Measurements from ENCODE around the gene ZNF526. TPM values are rescaled to one million over a fixed set of nuclear protein-coding genes. Genes with fewer than 3 reads are reported as not detected.

The ZNF526 gene
- total RNA-seq, 1 experiment from 2014 or later = 19.4 TPM

DNA sequence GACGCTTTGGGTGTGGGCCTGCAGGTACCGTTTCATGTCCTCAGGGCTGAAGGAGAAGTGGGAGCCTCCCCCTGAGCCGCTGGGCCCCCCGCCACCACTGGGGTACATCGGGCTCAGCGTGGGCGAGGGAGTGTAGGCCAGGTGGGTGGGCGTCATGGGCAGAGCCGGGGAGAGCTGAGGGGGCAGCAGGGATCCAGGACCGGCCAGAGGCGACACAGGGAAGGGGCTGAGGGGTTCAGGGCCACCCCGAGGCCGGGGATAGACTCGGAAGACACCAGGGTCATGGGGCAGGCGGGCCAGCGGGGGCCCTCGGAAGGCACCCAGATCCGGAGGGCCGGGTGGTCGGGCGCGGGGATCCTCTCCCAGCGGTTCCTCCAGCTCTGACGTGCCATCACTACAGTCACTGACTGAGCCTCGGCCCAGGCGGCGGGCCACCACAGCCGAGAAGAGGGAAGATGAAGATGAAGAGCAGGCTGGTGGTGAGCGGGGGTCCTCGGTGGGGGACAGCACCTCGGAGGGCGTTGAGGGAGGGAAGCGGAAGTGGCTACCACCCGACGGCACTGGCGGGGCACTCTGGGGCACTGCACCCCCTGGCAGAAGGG, 29.1 kb downstream of the ZNF526 start:
- no peak overlapping the region for H3K4me3 Mint-ChIP-seq (ENCODE audit: unreplicated experiment)
- intact Hi-C loops (cut with micrococcal nuclease; ENCODE audit: unreplicated experiment) = no loop called here
- no TSS peak for BruUV-seq (replicated peaks)
- H3K27ac Mint-ChIP-seq (ENCODE audit: unreplicated experiment) = peak overlapping the region; percentile 67
- no peaks in the 10 kb centered on the region for H3K27me3 ChIP-seq (replicated peaks; ENCODE audit: control insufficient read depth, insufficient read depth, low read length)
- H3K9me3 ChIP-seq = no peaks in the 10 kb centered on the region
- no peak overlapping the region for H3K4me3 ChIP-seq (ENCODE audit: low read depth, low read length)
- H3K27me3 Mint-ChIP-seq (ENCODE audit: insufficient read depth, unreplicated experiment) = no peaks in the 10 kb centered on the region
- DNase-seq = no peak
- no peaks in the 10 kb centered on the region for H3K9me3 Mint-ChIP-seq (ENCODE audit: unreplicated experiment)
- H3K36me3 Mint-ChIP-seq (ENCODE audit: insufficient read depth, unreplicated experiment) = peaks cover 75% of the 10 kb centered on the region
- TF ChIP-seq, protein P1, sequence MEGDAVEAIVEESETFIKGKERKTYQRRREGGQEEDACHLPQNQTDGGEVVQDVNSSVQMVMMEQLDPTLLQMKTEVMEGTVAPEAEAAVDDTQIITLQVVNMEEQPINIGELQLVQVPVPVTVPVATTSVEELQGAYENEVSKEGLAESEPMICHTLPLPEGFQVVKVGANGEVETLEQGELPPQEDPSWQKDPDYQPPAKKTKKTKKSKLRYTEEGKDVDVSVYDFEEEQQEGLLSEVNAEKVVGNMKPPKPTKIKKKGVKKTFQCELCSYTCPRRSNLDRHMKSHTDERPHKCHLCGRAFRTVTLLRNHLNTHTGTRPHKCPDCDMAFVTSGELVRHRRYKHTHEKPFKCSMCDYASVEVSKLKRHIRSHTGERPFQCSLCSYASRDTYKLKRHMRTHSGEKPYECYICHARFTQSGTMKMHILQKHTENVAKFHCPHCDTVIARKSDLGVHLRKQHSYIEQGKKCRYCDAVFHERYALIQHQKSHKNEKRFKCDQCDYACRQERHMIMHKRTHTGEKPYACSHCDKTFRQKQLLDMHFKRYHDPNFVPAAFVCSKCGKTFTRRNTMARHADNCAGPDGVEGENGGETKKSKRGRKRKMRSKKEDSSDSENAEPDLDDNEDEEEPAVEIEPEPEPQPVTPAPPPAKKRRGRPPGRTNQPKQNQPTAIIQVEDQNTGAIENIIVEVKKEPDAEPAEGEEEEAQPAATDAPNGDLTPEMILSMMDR (IDR thresholded peaks at IDR 0.05; ENCODE audit: insufficient read depth in 1 of 2, low read depth in 1 of 2, low read length in 1 of 2, severe bottlenecking in 1 of 2, unreplicated experiment in 1 of 2) = no peak
- peaks cover 26% of the 10 kb centered on the region for H3K4me1 ChIP-seq
- H3K4me1 Mint-ChIP-seq (ENCODE audit: low read depth, unreplicated experiment) = peaks cover 35% of the 10 kb centered on the region
- POLR2A ChIA-PET = no interaction called here
- H3K36me3 ChIP-seq (ENCODE audit: control insufficient read depth, insufficient read depth, low read length) = peaks cover 5% of the 10 kb centered on the region
- CTCF ChIA-PET = no interaction called here

DNA sequence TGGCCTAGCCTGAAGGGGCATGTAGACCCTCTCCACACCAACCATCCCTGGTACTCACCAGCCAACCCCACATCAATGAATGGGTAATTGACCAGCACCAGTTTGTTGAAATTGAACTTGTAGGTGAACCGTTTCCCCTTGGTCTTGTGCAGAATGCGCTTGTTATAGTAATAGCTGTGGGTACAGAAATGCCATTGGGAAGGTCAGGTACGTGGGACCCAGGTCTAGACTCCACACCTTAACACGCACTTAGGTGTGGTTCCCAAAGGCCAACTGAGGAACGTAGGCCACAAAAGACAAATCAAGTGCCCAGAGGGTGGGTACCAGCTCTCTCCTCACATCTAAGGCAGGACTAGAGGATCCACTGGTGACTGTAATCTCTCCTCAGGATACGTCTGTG, 29.7 kb downstream of the ZNF526 start:
- TF ChIP-seq, protein P1 (IDR thresholded peaks at IDR 0.05; ENCODE audit: insufficient read depth in 1 of 2, low read depth in 1 of 2, low read length in 1 of 2, severe bottlenecking in 1 of 2, unreplicated experiment in 1 of 2) = no peak
- Mint-ChIP-seq H3K4me1 (ENCODE audit: low read depth, unreplicated experiment) (peaks cover 33% of the 10 kb centered on the region), H3K27ac (ENCODE audit: unreplicated experiment) (peak overlapping the region; percentile 67), H3K27me3 (ENCODE audit: insufficient read depth, unreplicated experiment) (no peaks in the 10 kb centered on the region), H3K9me3 (ENCODE audit: unreplicated experiment) (no peaks in the 10 kb centered on the region), H3K4me3 (ENCODE audit: unreplicated experiment) (no peak overlapping the region), H3K36me3 (ENCODE audit: insufficient read depth, unreplicated experiment) (peaks cover 75% of the 10 kb centered on the region)
- Histone ChIP-seq H3K36me3 (ENCODE audit: control insufficient read depth, insufficient read depth, low read length) (peaks cover 5% of the 10 kb centered on the region), H3K4me1 (peaks cover 26% of the 10 kb centered on the region), H3K9me3 (no peaks in the 10 kb centered on the region), H3K4me3 (ENCODE audit: low read depth, low read length) (no peak overlapping the region), H3K27me3 (replicated peaks; ENCODE audit: control insufficient read depth, insufficient read depth, low read length) (no peaks in the 10 kb centered on the region)
- ChIA-PET CTCF (no interaction called here), POLR2A (no interaction called here)
- intact Hi-C loops (cut with micrococcal nuclease; ENCODE audit: unreplicated experiment) = no loop called here
- no peak for DNase-seq
- no TSS peak for BruUV-seq (replicated peaks)

DNA sequence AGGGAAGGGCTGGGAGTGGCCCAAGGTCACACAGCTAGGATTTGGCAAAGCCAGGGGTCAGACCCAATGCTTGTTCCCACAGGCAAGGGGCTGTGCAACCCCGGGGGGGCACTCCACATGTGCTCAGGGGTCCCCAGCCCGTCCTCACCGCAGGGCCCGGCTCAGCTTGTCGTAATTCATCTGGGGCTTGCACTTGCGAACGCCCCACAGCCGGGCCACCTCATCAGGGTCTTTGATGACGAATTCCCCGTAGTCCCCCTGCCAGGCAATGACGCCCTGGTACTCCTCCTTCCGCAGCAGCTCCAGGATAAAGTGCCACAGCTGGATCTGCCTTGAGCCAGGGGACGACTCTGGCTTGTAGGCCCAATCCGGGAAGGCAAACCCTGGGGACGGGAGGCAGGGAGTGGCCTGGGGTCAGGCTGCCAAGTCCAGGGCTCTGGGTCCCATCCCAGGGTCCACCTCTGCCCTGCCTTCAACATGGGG, 30.1 kb downstream of the ZNF526 start:
- TF ChIP-seq, protein P1 (IDR thresholded peaks at IDR 0.05; ENCODE audit: insufficient read depth in 1 of 2, low read depth in 1 of 2, low read length in 1 of 2, severe bottlenecking in 1 of 2, unreplicated experiment in 1 of 2) = no peak
- Mint-ChIP-seq H3K4me3 (ENCODE audit: unreplicated experiment) (no peak overlapping the region), H3K36me3 (ENCODE audit: insufficient read depth, unreplicated experiment) (peaks cover 75% of the 10 kb centered on the region), H3K27me3 (ENCODE audit: insufficient read depth, unreplicated experiment) (no peaks in the 10 kb centered on the region), H3K9me3 (ENCODE audit: unreplicated experiment) (no peaks in the 10 kb centered on the region), H3K4me1 (ENCODE audit: low read depth, unreplicated experiment) (peaks cover 28% of the 10 kb centered on the region), H3K27ac (ENCODE audit: unreplicated experiment) (peak overlapping the region; percentile 67)
- no TSS peak for BruUV-seq (replicated peaks)
- no peak for DNase-seq
- peaks cover 26% of the 10 kb centered on the region for H3K4me1 ChIP-seq
- POLR2A ChIA-PET = no interaction called here
- no peaks in the 10 kb centered on the region for H3K9me3 ChIP-seq
- H3K27me3 ChIP-seq (replicated peaks; ENCODE audit: control insufficient read depth, insufficient read depth, low read length) = no peaks in the 10 kb centered on the region
- H3K36me3 ChIP-seq (ENCODE audit: control insufficient read depth, insufficient read depth, low read length) = peaks cover 5% of the 10 kb centered on the region
- intact Hi-C loops (cut with micrococcal nuclease; ENCODE audit: unreplicated experiment) = no loop called here
- no peak overlapping the region for H3K4me3 ChIP-seq (ENCODE audit: low read depth, low read length)
- CTCF ChIA-PET = no interaction called here
